Fibroblast of lung (primary cell): Measurements from ENCODE around the gene KRT39.

Experiments
- CTCF ChIP-seq, 2 donors: IDR thresholded peaks in 1 of 2; conservative IDR thresholded peaks in 1 of 2; 1 replicate in 1 of 2; 2 replicates in 1 of 2; pipeline ENCODE4 v1.5.1; 2011 to 2012; ENCODE audit warnings: low read length in 2 of 2, control low read depth in 1 of 2, inconsistent platforms in 1 of 2, low read depth in 1 of 2, mild to moderate bottlenecking in 1 of 2
- EZH2 ChIP-seq: IDR thresholded peaks from 2 replicates; pipeline ENCODE4 v1.5.1; 2012; ENCODE audit warnings: low read length, control low read depth, mild to moderate bottlenecking; ENCODE audit errors: missing control alignments

GRCh38 chr17:40980596-40980995, 13.8 kb upstream of the KRT39 start:
- TF ChIP-seq CTCF (conservative IDR thresholded peaks at IDR 0.05 in 1 of 2, IDR thresholded peaks at IDR 0.05 in 1 of 2; ENCODE audit: low read depth in 1 of 2, low read length in 2 of 2): no peak
- TF ChIP-seq EZH2: no peak
